K562 (cell line): ENCODE data around the gene IFFO2. TPM values are rescaled to one million over a fixed set of nuclear protein-coding genes. Genes with fewer than 3 reads are reported as not detected.

ENCODE experiments used
- AFF4 ChIP-seq: sonication (generic); formaldehyde crosslinking; IDR thresholded peaks from 2 replicates; pipeline ENCODE4 v1.8.0; 2023; ENCODE audit warnings: mild to moderate bottlenecking, missing genetic modification reagents
- ASH1L ChIP-seq: fragments of 450-650 bp; IDR thresholded peaks from 2 replicates; pipeline ENCODE4 v1.6.1; 2018; ENCODE audit warnings: borderline replicate concordance, mild to moderate bottlenecking, low read depth; ENCODE audit not compliant: partially characterized antibody
- NFYB ChIP-seq: IDR thresholded peaks from 2 replicates; pipeline ENCODE4 v1.6.1; 2011; ENCODE audit warnings: mild to moderate bottlenecking, moderate library complexity; ENCODE audit not compliant: insufficient read length; ENCODE audit errors: extremely low read depth
- polyA plus RNA-seq, 8 experiments: library from polyadenylated mRNA; depleted of rRNA in 4 of 8; stranded (reverse) in 5 of 8; unstranded in 3 of 8; fragments of >200 nt; fragmentation: Nextera tagmentation in 2 of 8; fragmentation: Illumina TruSeq in 1 of 8; extraction: Ambion mirVana in 2 of 8; extraction: Trizol in 1 of 8; gene quantifications; 2 replicates each; pipeline versions ENCODE4 v1.2.1 to v1.2.3, GENCODE V29; 2011 to 2014; ENCODE audit warnings: inconsistent platforms in 1 of 8, missing spikeins in 1 of 8
- total RNA-seq, 7 experiments: library from RNA; depleted of rRNA in 6 of 7; stranded (reverse); fragments of >200 nt in 6 of 7; fragmentation: Illumina TruSeq in 2 of 7; extraction: Trizol in 2 of 7; gene quantifications; 2 replicates each; pipeline versions ENCODE4 v1.2.1 to v1.2.3, GENCODE V29; 2011 to 2021; ENCODE audit warnings: low replicate concordance in 1 of 7
- TF ChIP-seq, protein P1 (sequence below): fragments of 250-450 bp; sonication (Bioruptor Pico); IDR thresholded peaks from 2 replicates; pipeline ENCODE4 v1.5.0; 2022; ENCODE audit warnings: mild to moderate bottlenecking

Gene IFFO2
- total and polyA plus RNA-seq, 9 of the 15 experiments (the other 6 are each of a cell fraction or from before 2014, with no cell fraction given) = 0.15 to 1.0 (median 0.44) TPM; not detected in 2

- TF ChIP-seq, protein P1, sequence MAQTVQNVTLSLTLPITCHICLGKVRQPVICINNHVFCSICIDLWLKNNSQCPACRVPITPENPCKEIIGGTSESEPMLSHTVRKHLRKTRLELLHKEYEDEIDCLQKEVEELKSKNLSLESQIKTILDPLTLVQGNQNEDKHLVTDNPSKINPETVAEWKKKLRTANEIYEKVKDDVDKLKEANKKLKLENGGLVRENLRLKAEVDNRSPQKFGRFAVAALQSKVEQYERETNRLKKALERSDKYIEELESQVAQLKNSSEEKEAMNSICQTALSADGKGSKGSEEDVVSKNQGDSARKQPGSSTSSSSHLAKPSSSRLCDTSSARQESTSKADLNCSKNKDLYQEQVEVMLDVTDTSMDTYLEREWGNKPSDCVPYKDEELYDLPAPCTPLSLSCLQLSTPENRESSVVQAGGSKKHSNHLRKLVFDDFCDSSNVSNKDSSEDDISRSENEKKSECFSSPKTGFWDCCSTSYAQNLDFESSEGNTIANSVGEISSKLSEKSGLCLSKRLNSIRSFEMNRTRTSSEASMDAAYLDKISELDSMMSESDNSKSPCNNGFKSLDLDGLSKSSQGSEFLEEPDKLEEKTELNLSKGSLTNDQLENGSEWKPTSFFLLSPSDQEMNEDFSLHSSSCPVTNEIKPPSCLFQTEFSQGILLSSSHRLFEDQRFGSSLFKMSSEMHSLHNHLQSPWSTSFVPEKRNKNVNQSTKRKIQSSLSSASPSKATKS = no peak
- TF ChIP-seq NFYB (no peak), AFF4 (CRISPR knock-in tag) (no peak), ASH1L (no peak)
Measured at GRCh38 chr1:18872071-18872611, 84.3 kb downstream of the IFFO2 start (continued).
